ENCODE measurements around the gene PTPRD.

PTPRD gene

GRCh38 chr9:10045598-10045997, 567.2 kb downstream of the PTPRD start:
- no peak for DNase-seq

- no peak for DNase-seq
Measured at GRCh38 chr9:10041726-10042229, 571.0 kb downstream of the PTPRD start.

DNA sequence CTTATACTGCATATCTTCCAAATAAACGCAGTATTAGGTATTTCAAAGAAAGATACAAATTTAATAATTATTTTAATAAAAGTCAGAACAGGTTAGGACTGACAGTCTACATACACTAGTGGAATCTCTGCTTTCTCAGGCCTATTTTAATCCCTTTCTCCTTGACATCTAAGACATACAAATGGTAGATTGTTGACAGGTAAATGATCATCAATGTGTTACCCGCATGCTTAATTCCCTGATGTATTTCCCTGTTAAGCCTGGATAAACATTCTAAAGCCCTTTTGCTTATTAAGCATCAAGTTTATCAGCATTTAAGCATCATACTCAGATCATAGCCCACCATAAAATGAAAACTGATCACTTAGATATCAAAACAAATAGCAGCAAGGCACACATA, 576.7 kb downstream of the PTPRD start:
- no peak for DNase-seq

DNA sequence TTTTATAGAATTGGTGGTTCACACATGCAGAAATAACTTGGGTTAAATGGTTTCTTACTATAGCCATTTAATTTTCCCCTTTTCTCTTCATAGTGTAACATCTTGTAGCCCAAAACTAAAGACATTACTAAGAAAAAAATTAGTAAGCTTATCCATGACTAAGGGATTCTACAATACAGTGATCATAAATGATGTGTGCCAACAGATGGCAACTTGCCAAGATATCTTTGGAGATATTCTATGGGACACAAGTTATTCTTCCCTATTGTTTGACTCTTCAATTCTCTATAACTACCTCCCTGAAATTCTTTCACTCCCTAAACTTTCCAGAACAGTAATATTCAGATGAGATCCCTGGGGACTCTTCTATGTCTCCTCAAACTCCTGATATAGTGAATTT, 580.6 kb downstream of the PTPRD start:
- no peak for DNase-seq

GRCh38 chr9:10026443-10026984, 586.3 kb downstream of the PTPRD start:
- no peak for DNase-seq

DNA sequence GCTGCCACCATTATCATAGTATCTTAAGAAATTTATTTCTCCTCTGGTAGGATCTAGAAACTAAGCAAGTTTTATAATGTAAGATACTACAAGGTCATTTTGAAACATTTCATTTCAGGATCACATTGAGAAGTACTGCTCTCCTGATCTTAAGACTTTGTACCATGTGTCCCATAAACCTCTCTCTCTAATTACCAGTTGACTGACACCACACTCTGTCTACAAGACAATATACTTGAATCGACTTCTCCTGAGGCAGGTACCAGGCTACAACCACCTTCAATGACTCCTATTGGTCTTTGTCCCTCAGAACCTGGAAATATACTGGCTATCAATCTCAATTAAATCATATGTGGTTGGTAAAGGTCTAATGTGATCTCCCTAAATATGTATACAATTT, 597.0 kb downstream of the PTPRD start:
- no peak for DNase-seq

DNA sequence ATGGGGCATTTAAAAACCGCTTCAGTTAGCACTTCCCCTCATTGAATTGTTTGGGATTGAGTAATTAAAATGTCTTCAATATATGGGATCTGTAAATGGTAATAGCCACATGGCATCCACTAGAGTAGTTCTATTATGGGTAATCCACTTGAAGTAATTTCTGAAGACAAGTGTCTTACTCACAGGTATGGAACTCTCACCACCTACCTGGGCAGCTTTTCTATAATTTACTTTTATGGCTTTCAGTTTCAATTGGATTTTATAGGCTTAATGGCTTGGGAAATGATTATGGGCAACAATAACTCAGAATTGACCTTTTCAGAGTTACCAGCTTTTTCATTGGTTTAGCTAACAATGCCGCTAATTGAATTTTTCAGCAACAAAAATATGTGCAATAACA, 597.9 kb downstream of the PTPRD start:
- DNase-seq = no peak

- no peak for DNase-seq
Measured at GRCh38 chr9:10009401-10009800, 603.4 kb downstream of the PTPRD start.

DNA sequence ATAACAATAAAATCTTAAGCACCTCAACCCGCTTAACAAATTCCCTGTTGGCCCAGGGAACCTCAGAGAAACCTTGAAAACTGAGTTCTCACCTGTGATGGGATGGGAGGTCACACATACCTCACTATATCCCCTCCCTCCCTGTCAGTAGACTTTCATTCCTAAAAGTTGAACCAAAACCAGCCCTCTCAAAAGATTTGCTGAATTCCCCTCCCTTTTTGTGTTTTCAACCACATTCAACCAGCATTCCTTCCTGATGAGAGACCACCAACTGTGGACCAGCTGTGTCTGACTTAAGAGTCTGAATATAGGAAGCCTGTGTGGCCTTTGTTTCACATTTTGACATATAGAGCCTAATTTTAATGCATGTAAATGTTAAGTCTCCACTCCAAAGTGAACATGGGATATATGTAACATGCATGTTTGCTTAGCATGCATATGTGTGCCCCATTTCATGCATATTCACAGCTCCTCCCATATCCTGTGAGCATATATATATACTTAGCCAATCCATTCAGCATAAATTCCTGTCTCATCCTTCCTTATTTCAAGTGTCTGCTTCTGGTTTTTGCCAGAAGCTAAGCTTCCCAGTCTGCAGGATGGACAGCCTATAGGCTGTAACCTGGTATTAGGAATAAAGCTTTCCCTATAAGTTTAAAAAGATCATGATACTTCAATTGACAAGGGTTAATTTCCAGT, 604.6 kb downstream of the PTPRD start:
- no peak for DNase-seq

GRCh38 chr9:10007356-10007755, 605.4 kb downstream of the PTPRD start:
- DNase-seq = no peak

DNA sequence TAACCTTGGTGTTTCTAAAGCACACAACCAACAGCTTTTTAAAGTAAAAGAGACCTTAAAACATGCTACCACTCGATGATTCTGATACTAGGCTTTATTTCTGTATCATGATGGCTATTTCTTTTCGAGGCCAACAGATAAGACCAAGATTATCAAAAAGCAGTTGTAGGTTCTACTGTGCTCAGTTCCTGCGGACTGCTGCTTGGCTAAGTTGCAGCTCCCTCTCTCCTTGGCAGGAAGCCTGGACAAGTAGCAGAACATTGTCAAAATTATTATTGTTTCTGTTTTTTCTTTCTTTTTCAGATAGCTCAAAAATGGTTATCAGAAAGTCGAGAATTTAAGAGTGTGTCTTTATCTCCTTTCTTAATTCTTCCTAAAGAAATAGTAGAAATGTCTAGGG, 607.6 kb downstream of the PTPRD start:
- no peak for DNase-seq

GRCh38 chr9:10003047-10003446, 609.8 kb downstream of the PTPRD start:
- no peak for DNase-seq

DNA sequence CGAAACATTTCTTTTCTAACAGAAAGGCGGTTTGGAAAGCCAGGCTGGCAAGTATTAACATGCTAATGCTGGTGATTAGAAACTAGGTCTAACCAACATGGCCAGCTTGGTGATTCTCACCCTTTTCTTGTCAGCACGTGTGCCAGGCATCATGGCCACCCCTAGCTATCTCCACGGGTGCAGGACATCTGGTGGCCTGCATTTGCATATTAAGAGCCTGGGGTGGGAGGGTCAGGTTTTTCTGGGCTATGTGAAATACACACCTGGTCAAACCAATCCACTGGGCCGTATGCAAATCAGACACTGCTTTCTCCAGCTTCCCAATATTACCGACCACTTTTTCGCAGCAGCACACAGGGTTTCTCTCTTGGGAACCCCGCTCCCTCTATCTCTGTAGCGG, 612.1 kb downstream of the PTPRD start:
- DNase-seq = no peak

GRCh38 chr9:9998491-9999287, 614.1 kb downstream of the PTPRD start:
- DNase-seq = no peak

- DNase-seq = no peak
Measured at GRCh38 chr9:9997585-9997984, 615.2 kb downstream of the PTPRD start.

GRCh38 chr9:9996259-9996658, 616.5 kb downstream of the PTPRD start:
- DNase-seq = no peak

GRCh38 chr9:9992936-9993335, 619.9 kb downstream of the PTPRD start:
- DNase-seq = no peak

- no peak for DNase-seq
Measured at GRCh38 chr9:9973062-9973461, 639.7 kb downstream of the PTPRD start.

GRCh38 chr9:9970514-9970913, 642.3 kb downstream of the PTPRD start:
- DNase-seq = no peak

GRCh38 chr9:9963841-9964240, 649.0 kb downstream of the PTPRD start:
- DNase-seq = no peak

- DNase-seq = no peak
Measured at GRCh38 chr9:9961934-9962333, 650.9 kb downstream of the PTPRD start.

DNA sequence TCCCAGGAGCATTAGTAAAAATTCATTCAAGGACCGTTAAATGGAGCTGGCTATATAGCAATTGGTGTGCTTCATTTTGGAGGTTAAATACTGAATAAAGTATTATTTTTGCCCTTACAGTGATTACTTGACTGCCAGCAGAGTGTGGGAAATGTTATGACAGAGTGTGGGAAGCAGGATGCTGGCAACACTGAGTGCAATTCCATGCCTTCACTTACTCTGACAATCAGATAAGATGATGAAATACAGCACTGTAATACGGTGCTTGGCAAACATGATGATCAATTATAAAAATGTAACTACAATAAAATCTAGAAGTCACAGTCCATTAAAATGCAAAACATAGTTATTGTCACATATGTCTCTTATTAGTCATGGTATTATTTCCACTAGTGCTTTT, 651.3 kb downstream of the PTPRD start:
- DNase-seq = no peak

GRCh38 chr9:9951556-9952160, 661.1 kb downstream of the PTPRD start:
- no peak for DNase-seq

- DNase-seq = no peak
Measured at GRCh38 chr9:9950813-9951212, 662.0 kb downstream of the PTPRD start.
